Endothelial cell of umbilical vein (primary cell): ENCODE data around the gene PTCD1.

Source experiments
- CTCF ChIP-seq, 2 donors: IDR thresholded peaks; 1 replicate in 1 of 2; 2 replicates in 1 of 2; pipeline ENCODE4 v1.5.1; 2011; ENCODE audit warnings: low read length in 2 of 2, mild to moderate bottlenecking in 2 of 2, moderate library complexity in 2 of 2, control low read depth in 1 of 2, inconsistent platforms in 1 of 2, low read depth in 1 of 2; ENCODE audit not compliant: insufficient read depth in 1 of 2; ENCODE audit errors: extremely low read depth in 1 of 2
- EZH2 ChIP-seq: IDR thresholded peaks from 2 replicates; pipeline ENCODE4 v1.6.1; 2012; ENCODE audit warnings: borderline replicate concordance, low read depth, mild to moderate bottlenecking, moderate library complexity, low read length, inconsistent platforms; ENCODE audit not compliant: severe bottlenecking
- FOS ChIP-seq: IDR thresholded peaks from 2 replicates; pipeline ENCODE4 v1.6.1; 2011; ENCODE audit warnings: mild to moderate bottlenecking, low read length, moderate library complexity, borderline replicate concordance; ENCODE audit not compliant: insufficient read depth
- JUN ChIP-seq: IDR thresholded peaks from 2 replicates; pipeline ENCODE4 v1.6.1; 2011; ENCODE audit warnings: borderline replicate concordance, low read depth; ENCODE audit not compliant: insufficient read length, insufficient read depth
- MAX ChIP-seq: IDR thresholded peaks from 2 replicates; pipeline ENCODE4 v1.6.1; 2011; ENCODE audit not compliant: insufficient read depth, insufficient read length
- MYC ChIP-seq: IDR thresholded peaks from one replicate; pipeline ENCODE4 v1.6.1; 2011; ENCODE audit warnings: mild to moderate bottlenecking, low read depth, low read length
- POLR2A ChIP-seq: IDR thresholded peaks from 2 replicates; pipeline ENCODE4 v1.6.1; 2012; ENCODE audit warnings: low read depth, mild to moderate bottlenecking, control low read depth, low read length
- POLR2AphosphoS5 ChIP-seq: IDR thresholded peaks from 2 replicates; pipeline ENCODE4 v1.6.1; 2012; ENCODE audit warnings: low read depth, mild to moderate bottlenecking, control low read depth, low read length, moderate library complexity; ENCODE audit not compliant: insufficient read depth

DNA sequence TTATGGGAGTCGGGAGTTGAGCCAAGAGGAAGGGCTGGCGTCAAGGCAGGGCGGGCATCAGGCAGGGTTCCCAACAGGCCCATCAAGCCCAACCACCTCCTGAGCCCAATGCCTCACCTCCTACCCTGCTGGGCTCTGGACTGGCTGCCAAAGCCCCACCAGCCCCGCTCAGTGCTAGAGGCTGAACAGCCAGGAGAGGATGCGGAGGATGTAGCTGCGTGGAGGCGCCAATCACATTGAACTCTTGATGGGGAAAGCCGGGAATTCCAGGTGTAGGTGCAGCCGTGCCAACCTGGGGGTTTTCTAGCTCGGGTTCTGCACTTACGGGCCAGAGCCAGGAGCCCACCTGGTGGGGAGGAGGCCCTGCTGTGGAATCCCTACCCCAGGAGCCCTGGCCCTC, 14.5 kb upstream of the PTCD1 start:
- TF ChIP-seq CTCF (IDR thresholded peaks at IDR 0.05; ENCODE audit: extremely low read depth in 1 of 2, insufficient read depth in 1 of 2, low read depth in 1 of 2, low read length in 2 of 2): no peak
- TF ChIP-seq POLR2AphosphoS5: no peak
- no peak for TF ChIP-seq POLR2A
- TF ChIP-seq MYC: no peak
- no peak for TF ChIP-seq MAX
- TF ChIP-seq EZH2: no peak
- no peak for TF ChIP-seq JUN
- TF ChIP-seq FOS: no peak
